Hepatocyte (in vitro differentiated cells): ENCODE data around the gene TMEM204.

Source experiments
- EZH2phosphoT487 ChIP-seq: fragments of 200-600 bp; sonication (generic); IDR thresholded peaks from one replicate; pipeline ENCODE4 v1.6.1; 2018; ENCODE audit warnings: antibody characterized with exemption, mild to moderate bottlenecking, low read depth, moderate library complexity; ENCODE audit not compliant: unreplicated experiment, severe bottlenecking
- TF ChIP-seq, protein P1 (sequence below): fragments of 200-600 bp; sonication (generic); IDR thresholded peaks from 2 replicates; pipeline ENCODE4 v1.5.1; 2016; ENCODE audit warnings: antibody characterized with exemption, mild to moderate bottlenecking; ENCODE audit not compliant: poor library complexity

DNA sequence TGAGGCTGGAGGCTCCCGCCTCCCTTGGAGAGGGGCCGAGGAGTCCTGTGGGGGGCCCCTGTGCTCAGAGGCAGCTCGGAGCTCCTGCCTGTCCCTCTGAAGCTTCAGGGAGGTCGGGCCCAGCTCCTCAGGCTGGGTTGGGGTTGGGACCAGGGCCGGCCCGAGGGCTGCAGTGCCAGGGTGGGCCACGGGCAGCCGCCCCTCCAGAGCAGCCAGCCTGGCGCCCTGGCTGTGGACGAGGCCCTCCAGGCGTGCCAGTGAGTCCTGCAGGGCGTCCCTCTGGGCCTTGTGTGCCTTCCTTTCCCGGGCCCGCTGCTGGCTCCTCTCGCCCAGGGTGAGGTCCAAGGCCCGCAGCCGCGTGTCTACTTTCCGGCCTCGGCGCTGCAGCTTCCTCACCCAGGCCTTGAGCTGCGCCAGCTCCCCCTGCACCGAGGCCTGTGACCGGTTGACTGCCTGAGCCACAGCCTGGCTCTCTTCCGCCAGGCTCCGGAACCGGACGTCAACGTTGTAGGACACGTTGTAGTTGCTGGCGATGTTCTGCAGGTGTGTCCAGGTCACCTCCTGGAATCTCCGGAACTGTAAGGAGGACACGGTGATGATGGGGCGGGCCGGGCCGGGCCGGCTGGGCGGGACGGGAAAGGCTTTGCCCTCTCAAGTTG is 45.9 kb upstream of the TMEM204 start:
- TF ChIP-seq, protein P1, sequence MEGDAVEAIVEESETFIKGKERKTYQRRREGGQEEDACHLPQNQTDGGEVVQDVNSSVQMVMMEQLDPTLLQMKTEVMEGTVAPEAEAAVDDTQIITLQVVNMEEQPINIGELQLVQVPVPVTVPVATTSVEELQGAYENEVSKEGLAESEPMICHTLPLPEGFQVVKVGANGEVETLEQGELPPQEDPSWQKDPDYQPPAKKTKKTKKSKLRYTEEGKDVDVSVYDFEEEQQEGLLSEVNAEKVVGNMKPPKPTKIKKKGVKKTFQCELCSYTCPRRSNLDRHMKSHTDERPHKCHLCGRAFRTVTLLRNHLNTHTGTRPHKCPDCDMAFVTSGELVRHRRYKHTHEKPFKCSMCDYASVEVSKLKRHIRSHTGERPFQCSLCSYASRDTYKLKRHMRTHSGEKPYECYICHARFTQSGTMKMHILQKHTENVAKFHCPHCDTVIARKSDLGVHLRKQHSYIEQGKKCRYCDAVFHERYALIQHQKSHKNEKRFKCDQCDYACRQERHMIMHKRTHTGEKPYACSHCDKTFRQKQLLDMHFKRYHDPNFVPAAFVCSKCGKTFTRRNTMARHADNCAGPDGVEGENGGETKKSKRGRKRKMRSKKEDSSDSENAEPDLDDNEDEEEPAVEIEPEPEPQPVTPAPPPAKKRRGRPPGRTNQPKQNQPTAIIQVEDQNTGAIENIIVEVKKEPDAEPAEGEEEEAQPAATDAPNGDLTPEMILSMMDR: no peak
- no peak for TF ChIP-seq EZH2phosphoT487
